ENCODE measurements around the gene RAB7B.

The RAB7B gene

DNA sequence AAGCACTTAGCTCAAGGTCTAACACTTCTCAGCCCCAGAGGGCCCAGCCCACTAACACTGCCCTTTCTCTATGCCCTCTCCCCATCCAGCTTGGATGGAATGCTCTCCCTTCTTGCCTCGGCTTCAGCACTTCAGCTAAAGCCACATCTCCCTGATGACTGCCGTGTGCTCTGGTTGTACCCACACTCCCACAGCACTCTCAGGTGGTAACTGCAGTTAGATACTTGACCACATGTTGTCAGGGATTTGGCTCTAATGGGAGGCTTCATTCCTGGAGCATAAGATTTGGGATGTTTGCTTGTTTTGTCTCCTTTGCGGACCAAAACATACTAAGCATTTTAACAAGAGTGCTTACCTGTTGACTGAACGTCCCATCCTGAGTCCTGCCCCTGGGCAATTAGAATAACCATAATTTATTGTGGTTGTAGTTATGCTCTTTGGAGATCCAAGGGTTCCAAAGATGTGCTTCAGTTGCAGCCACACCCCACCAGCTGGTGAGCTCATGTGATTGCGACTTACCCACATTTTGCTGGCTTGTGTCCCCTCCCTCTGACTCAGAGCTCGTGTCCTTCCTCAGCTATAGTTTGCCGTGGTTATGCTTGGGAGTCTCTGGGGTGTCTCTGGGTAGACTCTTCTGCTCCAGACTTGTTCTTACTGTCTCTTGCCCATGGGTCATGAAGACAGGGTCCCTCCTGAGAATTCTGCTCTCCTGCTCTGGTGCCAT, 52.2 kb downstream of the RAB7B start:
- DNase-seq (ENCODE audit: extremely low read depth in 1 of 2, low read depth in 1 of 2), result no peak

DNA sequence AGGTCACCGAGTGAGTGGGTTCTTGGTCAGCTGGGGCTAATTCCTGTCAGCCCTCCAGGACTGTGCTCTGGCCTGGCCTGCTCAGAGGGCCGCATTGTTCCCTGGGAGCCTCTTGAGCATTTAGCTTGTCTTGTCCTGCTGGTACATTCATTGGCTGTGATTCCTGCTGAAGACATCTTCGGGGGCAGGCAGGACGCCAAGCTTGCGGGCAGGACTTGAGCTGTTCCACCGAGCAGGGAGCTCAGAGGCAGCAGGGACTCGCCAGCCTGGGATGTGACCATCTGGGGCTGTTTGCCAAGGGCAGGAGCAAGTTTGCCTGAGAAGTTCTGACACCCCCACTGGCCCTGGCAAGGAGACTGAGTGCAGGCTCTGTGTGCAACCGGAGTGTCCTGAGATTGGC, 52.9 kb downstream of the RAB7B start:
- DNase-seq (ENCODE audit: extremely low read depth in 1 of 2, low read depth in 1 of 2), result no peak

DNA sequence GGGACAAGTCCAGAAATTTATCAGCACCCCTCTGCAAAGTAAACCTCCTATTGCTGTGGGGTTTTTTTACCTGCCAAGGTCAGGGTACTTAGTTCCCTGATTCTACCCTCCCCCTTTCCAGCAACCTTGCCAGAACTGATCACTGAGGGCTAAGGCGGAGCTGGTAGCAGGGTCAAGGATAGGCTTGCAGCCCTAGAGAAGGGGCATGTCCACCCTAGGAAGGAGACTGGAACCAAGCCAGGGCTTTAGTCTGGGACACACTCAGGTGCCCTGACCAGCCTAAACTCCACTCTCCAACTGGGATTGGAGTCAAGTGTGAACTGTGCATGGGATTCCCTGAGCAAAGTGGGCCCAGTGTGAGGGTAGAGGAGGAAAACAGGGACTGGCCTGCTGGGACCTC, 53.4 kb downstream of the RAB7B start:
- DNase-seq (ENCODE audit: extremely low read depth in 1 of 2, low read depth in 1 of 2), result no peak

DNA sequence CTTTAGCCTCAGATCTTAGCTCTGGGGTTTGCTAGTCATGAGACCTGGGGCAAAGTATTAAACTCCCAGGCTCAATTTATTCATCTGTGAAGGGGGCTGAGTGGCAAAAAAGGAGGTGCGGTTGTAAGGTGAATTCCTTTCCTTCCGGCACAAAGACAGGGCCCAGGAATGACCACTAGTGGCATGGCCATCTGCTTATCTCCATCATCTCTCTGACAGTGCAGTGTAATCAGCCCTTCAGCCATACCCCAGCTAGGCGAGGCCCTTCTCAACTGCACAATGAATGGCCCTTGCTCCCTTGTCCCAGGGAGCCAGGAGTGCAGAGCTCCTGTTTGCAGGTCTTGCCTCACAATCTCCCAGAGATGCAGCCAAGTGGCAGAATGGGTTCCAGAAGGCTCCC, 54.3 kb downstream of the RAB7B start:
- DNase-seq (ENCODE audit: extremely low read depth in 1 of 2, low read depth in 1 of 2), result no peak

DNA sequence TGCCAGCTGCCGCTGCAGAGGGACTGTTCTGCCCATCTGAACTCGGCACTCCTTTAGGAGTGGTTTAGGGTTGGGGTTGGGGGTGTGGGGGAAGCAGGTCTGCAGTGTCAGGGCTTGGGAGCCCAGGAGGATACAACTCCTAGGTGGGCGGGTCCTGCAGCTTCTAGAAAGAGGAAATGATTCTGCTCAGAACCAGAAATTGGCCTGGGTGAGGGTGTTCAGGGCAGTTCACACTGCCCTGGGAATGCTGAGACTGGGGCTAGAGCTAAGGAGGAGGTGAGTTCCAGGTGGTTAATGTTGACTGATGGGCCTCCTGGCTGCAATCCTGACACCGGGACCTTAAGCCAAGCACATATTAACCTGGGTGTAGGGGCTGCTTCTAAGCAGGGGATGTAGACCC, 55.2 kb downstream of the RAB7B start:
- no peak for DNase-seq (ENCODE audit: extremely low read depth in 1 of 2, low read depth in 1 of 2)

DNA sequence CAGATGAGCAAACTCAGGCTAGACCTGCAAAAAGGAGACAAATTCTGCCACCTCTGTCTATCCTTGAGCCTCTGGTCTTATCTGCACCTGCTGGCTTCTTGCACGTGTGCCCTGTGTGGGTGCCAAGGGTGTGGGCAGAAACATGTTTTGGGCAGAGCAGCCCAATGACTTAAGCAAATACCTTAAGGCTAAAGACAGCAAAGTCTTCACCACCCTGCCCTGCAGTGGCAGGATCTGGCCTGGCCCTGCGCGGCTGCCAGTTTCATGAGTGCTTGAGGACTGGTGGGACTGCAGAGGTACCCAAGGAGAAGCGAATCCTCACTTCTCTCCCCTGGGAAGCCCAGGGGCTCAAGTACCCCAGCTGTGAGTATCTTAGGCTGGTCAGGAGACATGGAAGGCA, 56.2 kb downstream of the RAB7B start:
- DNase-seq (ENCODE audit: extremely low read depth in 1 of 2, low read depth in 1 of 2), result no peak

DNA sequence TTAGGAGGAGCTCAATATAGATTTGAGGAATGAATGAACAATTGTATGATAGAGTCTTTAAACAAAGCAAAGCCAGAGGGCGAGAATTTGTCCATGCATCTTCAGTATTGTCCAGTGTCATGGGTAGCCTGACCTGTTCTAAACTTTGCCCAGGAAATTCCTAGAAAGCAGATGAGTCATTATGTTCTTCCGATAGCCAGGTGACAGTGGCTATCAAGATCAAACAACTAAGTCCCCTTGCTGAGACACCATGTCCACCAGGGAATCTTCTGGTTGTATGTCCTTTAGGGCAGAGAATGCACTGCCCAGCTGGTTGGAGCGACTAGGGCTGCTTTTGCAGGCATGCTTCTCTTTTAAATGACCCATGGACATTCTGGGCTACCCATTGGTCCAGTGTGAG, 58.1 kb downstream of the RAB7B start:
- no peak for DNase-seq (ENCODE audit: extremely low read depth in 1 of 2, low read depth in 1 of 2)

DNA sequence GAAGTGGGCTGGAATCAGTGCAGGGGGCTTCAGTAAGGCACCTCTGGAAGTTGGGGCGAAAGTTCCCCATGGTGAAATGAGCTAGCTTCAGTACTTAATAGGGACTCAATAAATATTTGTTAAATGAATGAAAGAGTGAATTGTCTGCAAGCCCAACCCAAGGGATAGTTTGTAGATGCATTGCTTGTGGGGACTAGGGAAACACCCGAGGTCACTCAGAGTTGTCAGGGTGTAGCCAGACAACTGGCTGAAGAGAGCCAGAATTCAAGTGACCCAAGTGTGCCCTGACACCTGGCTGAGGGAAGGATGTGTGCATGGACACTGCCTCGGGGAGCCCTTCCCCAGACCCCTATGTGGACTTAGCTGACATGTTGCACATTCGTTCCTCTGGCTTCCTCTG, 58.7 kb downstream of the RAB7B start:
- no peak for DNase-seq (ENCODE audit: extremely low read depth in 1 of 2, low read depth in 1 of 2)

DNA sequence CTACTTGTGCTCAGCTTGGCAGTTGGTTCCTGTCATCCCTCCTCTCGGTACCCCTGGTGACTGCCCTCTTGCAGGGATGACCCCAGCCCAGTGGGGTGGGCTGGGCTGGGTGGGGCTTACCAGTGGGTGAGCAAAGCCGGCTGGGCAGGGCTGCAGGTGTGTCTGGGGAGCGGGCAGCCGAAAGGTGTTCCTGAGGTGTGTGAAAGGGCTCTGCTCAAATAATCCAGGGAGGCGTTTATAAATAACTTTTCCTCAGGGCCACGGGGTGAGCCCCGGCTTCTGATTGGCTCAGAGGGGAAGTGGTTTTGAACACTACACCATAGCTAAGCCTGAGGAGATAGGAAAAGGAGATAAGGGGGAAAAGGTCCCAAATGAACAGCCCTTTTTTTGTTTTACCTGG, 60.0 kb downstream of the RAB7B start, which contains the start of gene SLC26A9:
SLC26A9 (minus strand) TSS at position 212 of the 400 bp plus-strand sequence. CDS start 7,636 bp downstream, outside the sequence.
- DNase-seq (ENCODE audit: extremely low read depth in 1 of 2, low read depth in 1 of 2), result no peak

DNA sequence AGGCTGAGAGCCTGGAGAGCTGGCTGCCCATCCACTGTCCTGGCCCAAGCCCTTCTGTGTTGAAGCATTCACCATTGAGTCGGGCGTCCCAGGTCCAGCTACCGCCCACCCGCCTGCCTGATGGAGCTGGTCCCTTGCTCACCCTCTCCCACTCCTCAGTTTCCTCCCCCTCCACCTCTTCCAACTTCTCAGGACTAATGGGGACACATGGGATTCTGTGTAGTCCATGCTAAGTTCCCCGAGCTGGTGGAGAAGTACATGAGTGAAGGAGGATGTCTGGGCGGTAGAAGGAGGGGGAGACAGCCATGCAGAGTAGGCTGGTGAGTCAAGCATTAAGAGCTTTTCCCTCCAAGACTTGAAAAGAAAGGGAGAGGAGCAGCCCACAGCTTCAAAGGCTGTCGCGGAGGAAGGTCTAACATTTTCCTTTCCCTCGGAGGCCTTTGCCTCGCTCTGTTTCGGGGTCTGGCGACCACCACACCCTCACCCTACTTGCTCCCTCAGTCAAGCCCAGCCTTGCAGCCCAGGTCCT, 60.5 kb downstream of the RAB7B start:
- no peak for DNase-seq (ENCODE audit: extremely low read depth in 1 of 2, low read depth in 1 of 2)

DNA sequence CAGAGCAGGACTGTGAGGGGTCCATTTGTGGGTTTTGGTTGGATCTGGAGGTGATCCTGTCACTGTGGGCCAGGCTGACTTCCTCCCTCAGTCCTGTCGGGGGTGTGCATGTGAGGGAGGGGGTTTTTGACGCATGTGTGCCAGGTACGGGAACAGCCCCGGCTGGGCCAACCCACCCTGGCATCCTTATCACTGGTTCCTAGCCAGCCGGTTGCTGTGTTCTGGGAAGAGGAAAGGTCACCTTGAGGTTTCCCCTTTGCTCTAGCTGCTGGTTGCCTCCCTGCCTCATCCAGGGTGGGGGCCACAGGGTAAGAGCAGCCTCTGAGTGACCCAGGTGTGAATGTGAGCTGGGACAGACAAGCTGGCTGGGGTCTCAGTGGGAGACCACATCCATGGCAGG, 62.5 kb downstream of the RAB7B start:
- no peak for DNase-seq (ENCODE audit: extremely low read depth in 1 of 2, low read depth in 1 of 2)

DNA sequence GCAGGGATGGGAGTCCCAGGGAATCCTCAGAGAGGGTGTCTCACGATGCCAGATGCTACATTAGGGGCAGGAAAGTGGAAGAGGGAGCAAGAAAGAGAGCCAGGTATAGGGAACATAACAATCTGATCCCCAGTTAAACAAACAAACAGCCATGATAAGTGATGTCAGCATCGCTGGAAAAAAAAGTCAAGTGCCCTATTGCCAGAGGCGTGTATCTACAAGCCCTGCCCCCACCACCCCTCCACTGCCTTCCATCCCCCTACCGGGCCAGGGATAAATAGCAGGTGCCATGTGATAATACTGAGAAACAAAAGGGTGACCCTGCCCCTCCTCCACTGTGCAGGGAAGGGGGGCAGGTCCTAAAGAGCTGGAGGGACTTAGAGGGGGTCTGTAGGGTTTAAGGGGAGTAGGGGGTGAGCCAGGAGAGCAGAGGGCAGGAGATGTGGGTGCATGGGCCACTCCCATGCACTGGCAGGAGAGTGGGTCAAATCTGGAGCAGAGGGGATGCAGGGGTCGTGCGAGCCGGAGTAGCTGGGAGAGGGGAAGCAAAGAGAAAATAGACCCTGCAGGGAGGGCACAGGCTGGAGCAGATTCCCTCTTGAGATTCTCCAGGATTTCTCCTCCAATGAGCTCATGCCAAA, 63.4 kb downstream of the RAB7B start:
- no peak for DNase-seq (ENCODE audit: extremely low read depth in 1 of 2, low read depth in 1 of 2)

DNA sequence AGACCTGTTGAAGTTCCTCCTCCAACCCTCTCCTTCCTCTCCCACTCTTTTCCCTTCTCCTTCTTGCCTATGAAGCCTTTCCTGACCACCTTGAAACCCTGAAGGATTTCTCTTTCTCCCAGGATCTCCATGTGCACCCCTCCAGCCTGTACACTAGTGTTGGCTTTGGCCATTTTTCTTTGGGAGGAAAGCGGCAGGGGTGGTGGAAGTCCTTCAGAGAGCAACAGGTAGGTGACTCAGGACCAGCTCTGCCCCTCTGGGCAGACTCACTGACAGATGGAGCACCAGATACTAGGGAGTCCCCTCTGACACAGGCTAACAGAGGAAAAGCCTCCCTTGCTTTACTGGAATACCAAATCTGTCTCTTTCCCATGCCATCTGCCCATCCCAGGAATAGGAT, 64.5 kb downstream of the RAB7B start:
- no peak for DNase-seq (ENCODE audit: extremely low read depth in 1 of 2, low read depth in 1 of 2)

DNA sequence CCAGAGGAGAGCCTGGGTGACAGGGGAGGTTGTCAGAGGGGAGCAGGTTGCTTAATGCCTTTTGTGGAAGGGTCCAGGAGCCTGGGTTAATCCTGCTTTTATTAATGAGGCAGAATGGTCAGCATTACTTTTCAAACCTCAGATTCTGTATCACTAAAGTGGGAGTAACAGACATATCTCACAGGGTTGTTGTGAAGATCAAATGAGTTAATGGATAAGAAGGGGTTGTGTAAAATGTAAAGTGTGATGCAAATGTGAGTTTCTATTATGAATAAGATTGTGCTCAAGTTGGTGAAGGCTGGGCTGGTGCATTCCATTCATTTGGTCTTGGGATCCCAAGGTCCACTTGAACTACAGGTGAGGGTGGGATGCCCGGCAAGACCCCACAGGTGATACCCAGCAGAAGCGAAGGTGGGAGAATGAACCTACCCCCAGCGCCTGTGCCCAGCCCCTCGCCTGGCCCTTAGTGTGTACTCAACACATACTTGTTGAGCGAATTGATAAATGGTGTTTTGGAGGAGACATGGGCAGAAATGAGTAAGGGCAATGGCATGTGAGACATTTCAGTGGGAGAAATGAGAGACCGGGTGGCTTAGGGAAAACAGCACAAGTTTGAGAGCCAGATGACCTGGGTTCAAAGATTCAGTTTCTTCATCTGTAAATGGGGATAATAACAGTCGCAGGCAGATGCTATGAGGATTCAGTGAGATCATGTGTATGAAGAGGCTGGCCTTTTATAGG, 66.2 kb downstream of the RAB7B start:
- no peak for DNase-seq (ENCODE audit: extremely low read depth in 1 of 2, low read depth in 1 of 2)

DNA sequence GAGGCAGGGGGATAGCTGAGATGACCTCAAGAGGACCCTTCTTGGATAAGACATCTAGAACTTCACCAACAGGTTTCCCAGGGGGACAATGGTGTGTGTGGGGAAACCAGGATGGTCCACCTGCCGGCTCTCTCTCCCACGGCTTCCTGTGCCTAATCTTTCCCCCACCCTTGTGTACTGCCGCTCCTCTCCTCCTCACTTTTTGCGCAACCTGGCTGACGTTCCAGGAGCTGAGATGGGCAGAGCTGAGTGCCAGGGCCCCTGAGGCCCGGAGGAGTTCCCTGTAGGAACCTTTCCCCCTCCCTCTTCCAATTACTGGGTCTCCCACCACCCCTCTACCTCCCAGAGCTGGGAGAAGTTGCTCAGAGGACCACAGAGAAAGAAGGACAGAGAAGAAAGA, 66.9 kb downstream of the RAB7B start:
- no peak for DNase-seq (ENCODE audit: extremely low read depth in 1 of 2, low read depth in 1 of 2)

DNA sequence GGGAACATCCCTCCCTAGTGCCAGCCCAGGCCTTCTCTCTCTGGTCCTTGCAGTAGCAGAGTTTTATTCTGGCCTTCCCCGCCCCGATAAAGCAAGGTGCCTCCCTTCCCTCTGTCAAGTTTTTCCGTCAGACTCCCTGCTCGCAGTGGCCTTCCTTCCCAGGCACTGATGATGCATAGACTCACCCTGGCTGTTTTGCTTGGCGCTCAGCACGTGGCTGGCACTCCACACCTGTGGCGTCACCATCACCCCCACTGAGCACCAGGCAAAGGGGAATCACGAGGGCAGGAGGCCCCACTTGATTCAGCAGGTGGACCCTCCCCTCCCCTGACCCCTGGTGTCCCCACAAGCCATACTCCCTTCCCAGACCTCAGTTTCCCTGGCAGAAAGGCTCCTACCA, 67.3 kb downstream of the RAB7B start:
- no peak for DNase-seq (ENCODE audit: extremely low read depth in 1 of 2, low read depth in 1 of 2)

DNA sequence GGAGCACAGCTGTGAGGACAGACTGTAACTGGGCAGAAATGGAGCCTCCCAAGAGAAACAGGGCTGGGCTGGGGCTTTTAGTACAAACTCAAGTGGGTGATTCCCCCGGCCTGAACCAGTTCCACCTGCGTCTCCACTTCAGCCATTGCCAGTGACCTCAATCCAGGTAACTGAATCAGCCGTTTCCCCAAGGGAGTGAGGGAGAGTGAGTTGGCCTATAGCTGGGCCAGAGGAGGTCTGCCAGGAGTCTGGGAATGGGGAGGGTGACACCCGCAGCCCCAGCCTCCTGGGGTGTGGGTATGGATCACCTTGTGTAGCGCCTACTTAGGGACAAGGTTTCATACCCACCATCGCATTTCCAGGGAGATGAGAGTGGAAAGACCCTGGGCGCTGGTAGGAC, 68.4 kb downstream of the RAB7B start:
- no peak for DNase-seq (ENCODE audit: extremely low read depth in 1 of 2, low read depth in 1 of 2)

DNA sequence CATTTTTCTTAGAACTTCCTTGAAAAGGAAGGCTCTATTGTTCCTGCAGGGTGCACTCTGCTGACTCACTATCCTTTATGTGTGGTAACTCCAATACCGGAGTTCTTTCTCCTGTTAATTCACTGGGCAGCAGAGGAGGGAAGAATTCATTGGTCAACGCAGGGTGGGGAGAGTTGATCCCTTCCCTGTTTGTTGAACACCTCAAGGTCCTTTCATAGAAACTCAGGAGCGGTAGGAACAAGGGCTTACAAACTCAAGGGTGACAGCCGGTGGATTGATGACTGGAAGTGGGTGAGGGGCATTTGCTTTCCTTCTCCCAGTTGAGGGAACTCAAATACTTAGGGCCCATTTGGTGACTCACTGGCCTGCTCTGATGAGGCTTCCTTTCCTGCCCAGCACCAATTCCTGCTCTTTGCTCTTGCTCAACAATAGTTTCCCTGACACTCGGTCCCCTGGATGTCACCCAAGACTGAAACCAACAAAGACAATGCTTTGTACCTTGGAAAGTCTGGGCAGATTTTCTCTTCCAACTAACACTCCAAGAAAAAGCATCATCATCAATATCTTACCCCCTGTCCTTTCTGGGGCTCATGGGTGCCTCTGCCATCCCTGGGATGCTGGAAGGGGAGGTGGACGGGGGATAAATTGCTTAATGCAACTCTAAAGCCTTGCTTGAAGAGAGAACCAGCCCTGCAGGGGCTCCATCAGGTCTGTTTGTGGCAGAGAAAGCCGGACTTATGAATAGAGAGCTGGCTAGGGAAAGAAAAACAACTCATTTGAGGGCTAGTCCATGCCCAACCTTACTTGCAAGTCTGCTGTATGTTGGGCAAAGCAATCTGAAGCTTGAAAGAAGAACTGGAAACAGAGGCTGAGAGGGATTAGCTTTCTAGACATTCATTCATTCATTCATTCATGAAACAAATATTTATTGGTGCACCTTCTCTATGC, 69.2 kb downstream of the RAB7B start:
- DNase-seq (ENCODE audit: extremely low read depth in 1 of 2, low read depth in 1 of 2), result no peak

DNA sequence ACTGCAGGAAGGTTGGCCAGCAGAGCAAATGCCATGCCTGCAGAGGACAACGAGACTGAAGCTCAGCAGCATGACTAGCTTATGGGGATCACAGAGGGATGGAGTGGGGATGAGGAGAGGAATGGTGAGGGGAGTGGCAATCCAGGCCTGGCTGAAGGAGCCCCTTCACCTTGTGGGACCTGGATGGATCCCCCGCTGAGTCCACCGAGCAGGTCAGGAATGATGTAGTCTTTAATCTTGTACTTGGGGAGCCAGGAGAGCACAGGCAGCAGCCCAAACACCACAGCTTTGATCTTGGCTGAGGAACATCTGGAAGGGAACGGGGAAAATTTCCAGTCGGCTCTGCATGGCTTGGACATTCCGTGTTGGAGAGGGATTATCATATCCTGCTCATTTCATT, 70.4 kb downstream of the RAB7B start:
- DNase-seq (ENCODE audit: extremely low read depth in 1 of 2, low read depth in 1 of 2), result no peak

DNA sequence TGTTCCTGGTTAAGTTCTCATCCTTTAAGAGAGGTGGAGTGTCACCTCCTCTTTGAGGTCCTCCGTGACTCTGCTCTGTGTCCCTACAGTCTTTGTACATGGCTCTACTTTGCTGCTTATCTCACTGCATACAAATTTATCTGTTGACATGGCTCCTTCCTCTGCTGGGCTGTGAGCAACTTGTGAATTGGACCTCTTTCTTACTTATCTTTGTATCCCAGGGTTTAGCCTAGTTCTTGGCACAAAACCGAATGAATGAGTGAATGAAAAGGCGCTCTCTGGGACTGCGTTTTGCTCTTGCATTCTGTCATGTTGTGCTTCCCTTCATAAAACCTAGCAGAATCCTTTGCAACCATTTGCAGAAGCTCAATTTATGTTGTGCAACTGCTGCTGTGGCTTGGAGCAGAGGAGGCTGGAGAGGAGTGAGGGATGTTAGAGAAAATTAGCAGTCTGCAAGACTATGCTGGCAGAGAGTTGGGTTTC, 72.4 kb downstream of the RAB7B start:
- no peak for DNase-seq (ENCODE audit: extremely low read depth in 1 of 2, low read depth in 1 of 2)

DNA sequence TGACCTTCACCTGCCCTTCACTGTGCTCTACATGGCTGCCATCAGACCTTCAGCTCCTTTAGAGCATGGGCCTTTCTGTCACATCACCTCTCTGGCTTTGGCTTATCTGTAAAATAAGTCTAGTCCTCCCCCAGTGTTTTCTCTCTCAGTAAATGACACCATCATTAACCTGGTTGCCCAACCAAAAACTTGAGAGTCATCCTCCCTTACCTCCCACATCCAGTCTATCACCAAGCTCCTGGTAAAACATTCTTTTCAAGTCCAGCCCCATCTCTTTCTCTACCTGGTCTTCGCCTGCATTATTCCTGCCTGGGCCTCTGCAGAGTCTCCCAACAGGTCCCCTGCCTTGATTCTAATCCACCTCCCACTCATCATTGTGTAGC, 73.0 kb downstream of the RAB7B start:
- DNase-seq (ENCODE audit: extremely low read depth in 1 of 2, low read depth in 1 of 2), result no peak

All from activated CD8-positive, alpha-beta memory T cell treated with anti-CD3 and anti-CD28 coated beads for 1 hour (primary cell).